CD4-positive, alpha-beta T cell (primary cell): ENCODE measurements around the gene CLDN5. TPM values are rescaled to one million over a fixed set of nuclear protein-coding genes. Genes with fewer than 3 reads are reported as not detected.

ENCODE experiments used
- ATAC-seq: fragments of 200-7000 bp; cut with Tn5 transposase; one replicate; pipeline ENCODE4 v1.10.0; 2022; ENCODE audit warnings: mild to moderate bottlenecking; ENCODE audit not compliant: poor library complexity
- CTCF ChIA-PET: fragments of 350-600 bp; sonication (Branson Sonifier 250); formaldehyde crosslinking; loops from one replicate; lab custom pipeline; 2021; ENCODE audit warnings: antibody characterized with exemption, inconsistent platforms; lab: Charles Lee
- POLR2A ChIA-PET: fragments of 350-600 bp; sonication (Branson Sonifier 250); formaldehyde crosslinking; loops from one replicate; lab custom pipeline; 2021; ENCODE audit warnings: antibody characterized with exemption, inconsistent platforms; lab: Charles Lee
- DNase-seq, 14 experiments: peaks; one replicate each; pipeline ENCODE4 v3.0.0-alpha.2; 2013 to 2020; ENCODE audit warnings: mixed read lengths in 2 of 14
- H3K27ac ChIP-seq, 2 donors: one replicate each; pipeline versions ENCODE4 v1.5.1 to v1.7.0; 2013; ENCODE audit warnings: low read length in 2 of 2, low read depth in 1 of 2, mild to moderate bottlenecking in 1 of 2
- H3K27me3 ChIP-seq, 2 experiments: 1 replicate in 1 of 2; 2 replicates in 1 of 2; pipeline versions ENCODE4 v1.6.1 to v1.7.0; 2013; ENCODE audit warnings: low read length in 2 of 2, control low read depth in 1 of 2, mild to moderate bottlenecking in 1 of 2, moderate library complexity in 1 of 2; ENCODE audit not compliant: insufficient read depth in 2 of 2, control insufficient read depth in 1 of 2
- H3K36me3 ChIP-seq: one replicate; pipeline ENCODE4 v1.6.1; 2013; ENCODE audit warnings: low read length, control low read depth; ENCODE audit not compliant: insufficient read depth
- H3K4me1 ChIP-seq: one replicate; pipeline ENCODE4 v1.6.1; 2013; ENCODE audit warnings: low read length, control low read depth; ENCODE audit not compliant: insufficient read depth
- H3K4me3 ChIP-seq: one replicate; pipeline ENCODE4 v1.5.1; 2013; ENCODE audit warnings: mild to moderate bottlenecking, low read length, moderate library complexity
- H3K9me3 ChIP-seq, 2 experiments: 1 replicate in 1 of 2; 2 replicates in 1 of 2; pipeline versions ENCODE4 v1.6.1 to v1.7.0; 2013; ENCODE audit warnings: low read length in 2 of 2, mild to moderate bottlenecking in 2 of 2, control low read depth in 1 of 2, moderate library complexity in 1 of 2; ENCODE audit not compliant: control insufficient read depth in 1 of 2, insufficient read depth in 1 of 2
- H3K27ac Mint-ChIP-seq: one replicate; pipeline ENCODE4 v1.8.0; 2020; ENCODE audit warnings: mixed read lengths
- H3K27me3 Mint-ChIP-seq: one replicate; pipeline ENCODE4 v1.8.0; 2021; ENCODE audit warnings: mixed read lengths
- H3K36me3 Mint-ChIP-seq: one replicate; pipeline ENCODE4 v1.8.0; 2021; ENCODE audit warnings: low read depth, mixed read lengths
- H3K4me1 Mint-ChIP-seq: one replicate; pipeline ENCODE4 v1.8.0; 2021; ENCODE audit warnings: low read depth, mixed read lengths
- H3K4me3 Mint-ChIP-seq: one replicate; pipeline ENCODE4 v1.8.0; 2020; ENCODE audit warnings: mild to moderate bottlenecking, mixed read lengths
- H3K9me3 Mint-ChIP-seq: one replicate; pipeline ENCODE4 v1.8.0; 2020; ENCODE audit warnings: mixed read lengths
- CTCF ChIP-seq: fragments of 200-600 bp; IDR thresholded peaks from one replicate; pipeline ENCODE4 v1.8.0; 2022; ENCODE audit warnings: antibody characterized with exemption, mild to moderate bottlenecking
- intact Hi-C, 2 experiments: fragments of 100-400 bp; cut with DNase I in 1 of 2; cut with micrococcal nuclease in 1 of 2; formaldehyde crosslinking; loops; one replicate each; pipeline versions ENCODE4 v1.15.1 to v1.9.0; 2023 to 2025; cut with DNase I, micrococcal nuclease
- total RNA-seq, 174 experiments: library from RNA in 2 of 174; stranded (reverse) in 2 of 174; gene quantifications; one replicate each; pipeline ENCODE4 v1.2.3 and lab custom pipeline; 2021 to 2026

The CLDN5 gene
- total RNA-seq, 2 experiments from 2014 or later: not detected

GRCh38 chr22:19506212-19506611 is 18.0 kb downstream of the CLDN5 start:
- Mint-ChIP-seq H3K27ac (no peak overlapping the region), H3K4me3 (no peak overlapping the region), H3K27me3 (no peaks in the 10 kb centered on the region), H3K9me3 (no peaks in the 10 kb centered on the region), H3K36me3 (no peaks in the 10 kb centered on the region), H3K4me1 (peaks cover 12% of the 10 kb centered on the region)
- no peak for DNase-seq
- no peak for TF ChIP-seq CTCF
- Histone ChIP-seq H3K9me3 (no peaks in the 10 kb centered on the region), H3K4me3 (no peak overlapping the region), H3K36me3 (no peaks in the 10 kb centered on the region), H3K27me3 (no peaks in the 10 kb centered on the region), H3K4me1 (peaks cover 13% of the 10 kb centered on the region), H3K27ac (no peak overlapping the region)
- intact Hi-C loops: no loop called here
- CTCF ChIA-PET: no interaction called here
- POLR2A ChIA-PET: interaction anchor here (1.0 to 1.4 kb wide), 2 partner anchors 17 to 27 kb away, joined by 3 to 4 read pairs; partner anchors contain the start of gene CDC45
- no peak for ATAC-seq

- Histone ChIP-seq H3K4me1 (peaks cover 13% of the 10 kb centered on the region), H3K27ac (no peak overlapping the region), H3K9me3 (no peaks in the 10 kb centered on the region), H3K36me3 (no peaks in the 10 kb centered on the region), H3K27me3 (no peaks in the 10 kb centered on the region), H3K4me3 (no peak overlapping the region)
- ChIA-PET CTCF (no interaction called here), POLR2A (interaction anchor here (0.7 to 1.4 kb wide), 3 partner anchors 18 to 101 kb away, joined by 3 to 4 read pairs (median 3); partner anchors contain the start of gene CDC45)
- DNase-seq: no peak
- no peaks in the 10 kb centered on the region for H3K36me3 Mint-ChIP-seq
- peaks cover 12% of the 10 kb centered on the region for H3K4me1 Mint-ChIP-seq
- H3K9me3 Mint-ChIP-seq: no peaks in the 10 kb centered on the region
- no peak overlapping the region for H3K27ac Mint-ChIP-seq
- intact Hi-C loops: no loop called here
- TF ChIP-seq CTCF: no peak
- no peak overlapping the region for H3K4me3 Mint-ChIP-seq
- H3K27me3 Mint-ChIP-seq: no peaks in the 10 kb centered on the region
- ATAC-seq: no peak
These were observed 18.5 kb downstream of the CLDN5 start for GRCh38 chr22:19505735-19506126.

GRCh38 chr22:19504900-19505734 is 19.1 kb downstream of the CLDN5 start:
- Mint-ChIP-seq H3K9me3 (no peaks in the 10 kb centered on the region), H3K36me3 (no peaks in the 10 kb centered on the region), H3K27ac (no peak overlapping the region), H3K4me3 (no peak overlapping the region), H3K4me1 (peaks cover 12% of the 10 kb centered on the region), H3K27me3 (no peaks in the 10 kb centered on the region)
- no peaks in the 10 kb centered on the region for H3K36me3 ChIP-seq
- H3K27ac ChIP-seq: no peak overlapping the region
- no peak overlapping the region for H3K4me3 ChIP-seq
- no peaks in the 10 kb centered on the region for H3K9me3 ChIP-seq
- intact Hi-C loops: loop anchor here in 1 of 2 experiments (5.0 kb wide), 1 partner anchor 72 kb away; no protein-coding TSS in a partner anchor
- ATAC-seq: no peak
- ChIA-PET POLR2A (interaction anchor here (0.7 to 1.4 kb wide), 3 partner anchors 18 to 102 kb away, joined by 3 to 4 read pairs (median 3); partner anchors contain the start of gene CDC45), CTCF (no interaction called here)
- H3K27me3 ChIP-seq: no peaks in the 10 kb centered on the region
- H3K4me1 ChIP-seq: peaks cover 13% of the 10 kb centered on the region
- DNase-seq: peak in 2 of 14 experiments; percentile 14 to 15
- TF ChIP-seq CTCF: no peak
